Glutamatergic neuron (in vitro differentiated cells): ENCODE data around the gene NEDD4. TPM values are rescaled to one million over a fixed set of nuclear protein-coding genes. Genes with fewer than 3 reads are reported as not detected.

Experiments used
- DNase-seq: peaks from one replicate; pipeline ENCODE4 v3.0.0; 2022
- H3K27ac Mint-ChIP-seq: one replicate; pipeline ENCODE4 v1.8.0; 2020; ENCODE audit warnings: mild to moderate bottlenecking, mixed read lengths, inconsistent platforms; ENCODE audit not compliant: unreplicated experiment
- H3K27me3 Mint-ChIP-seq: one replicate; pipeline ENCODE4 v1.8.0; 2020; ENCODE audit warnings: mild to moderate bottlenecking, moderate library complexity, mixed read lengths, inconsistent platforms; ENCODE audit not compliant: unreplicated experiment
- H3K36me3 Mint-ChIP-seq: one replicate; pipeline ENCODE4 v1.8.0; 2020; ENCODE audit warnings: mild to moderate bottlenecking, mixed read lengths, inconsistent platforms; ENCODE audit not compliant: unreplicated experiment
- H3K4me1 Mint-ChIP-seq: one replicate; pipeline ENCODE4 v1.8.0; 2020; ENCODE audit warnings: mild to moderate bottlenecking, low read depth, mixed read lengths, inconsistent platforms; ENCODE audit not compliant: unreplicated experiment
- H3K4me3 Mint-ChIP-seq: one replicate; pipeline ENCODE4 v1.8.0; 2020; ENCODE audit warnings: mild to moderate bottlenecking, mixed read lengths, inconsistent platforms; ENCODE audit not compliant: unreplicated experiment
- H3K9me3 Mint-ChIP-seq: one replicate; pipeline ENCODE4 v1.8.0; 2020; ENCODE audit warnings: mild to moderate bottlenecking, moderate library complexity, mixed read lengths, inconsistent platforms; ENCODE audit not compliant: unreplicated experiment
- CTCF ChIP-seq: fragments of 200-600 bp; sonication (generic); IDR thresholded peaks from one replicate; pipeline ENCODE4 v1.5.0; 2021; ENCODE audit not compliant: partially characterized antibody, unreplicated experiment
- total RNA-seq: library from RNA; stranded (reverse); fragmentation: NEBNext Ultra II Directional; extraction: Animal tissue kit (Norgen Biotek cat#: 25700); gene quantifications from one replicate; pipeline ENCODE4 v1.2.1, GENCODE V29; 2021; ENCODE audit not compliant: unreplicated experiment

The NEDD4 gene
- total RNA-seq, 1 donor from 2014 or later: 3.7 TPM

GRCh38 chr15:55796321-55796965 lies 197.0 kb downstream of the NEDD4 start:
- H3K4me1 Mint-ChIP-seq: peaks cover 7% of the 10 kb centered on the region
- H3K27ac Mint-ChIP-seq: no peak overlapping the region
- DNase-seq: no peak
- no peak for TF ChIP-seq CTCF
- H3K9me3 Mint-ChIP-seq: peaks cover 6% of the 10 kb centered on the region
- no peak overlapping the region for H3K4me3 Mint-ChIP-seq
- no peaks in the 10 kb centered on the region for H3K27me3 Mint-ChIP-seq
- H3K36me3 Mint-ChIP-seq: peaks cover 4% of the 10 kb centered on the region

- peaks cover 4% of the 10 kb centered on the region for H3K36me3 Mint-ChIP-seq
- no peak overlapping the region for H3K27ac Mint-ChIP-seq
- peaks cover 7% of the 10 kb centered on the region for H3K4me1 Mint-ChIP-seq
- no peak overlapping the region for H3K4me3 Mint-ChIP-seq
- peaks cover 6% of the 10 kb centered on the region for H3K9me3 Mint-ChIP-seq
- no peak for TF ChIP-seq CTCF
- no peak for DNase-seq
- H3K27me3 Mint-ChIP-seq: no peaks in the 10 kb centered on the region
These were observed 198.4 kb downstream of the NEDD4 start for GRCh38 chr15:55795031-55795430.

GRCh38 chr15:55791551-55792400 lies 201.6 kb downstream of the NEDD4 start:
- Mint-ChIP-seq H3K27ac (no peak overlapping the region), H3K9me3 (peaks cover 6% of the 10 kb centered on the region), H3K27me3 (no peaks in the 10 kb centered on the region), H3K4me1 (no peaks in the 10 kb centered on the region), H3K36me3 (peaks cover 4% of the 10 kb centered on the region), H3K4me3 (no peak overlapping the region)
- DNase-seq: no peak
- no peak for TF ChIP-seq CTCF

DNA sequence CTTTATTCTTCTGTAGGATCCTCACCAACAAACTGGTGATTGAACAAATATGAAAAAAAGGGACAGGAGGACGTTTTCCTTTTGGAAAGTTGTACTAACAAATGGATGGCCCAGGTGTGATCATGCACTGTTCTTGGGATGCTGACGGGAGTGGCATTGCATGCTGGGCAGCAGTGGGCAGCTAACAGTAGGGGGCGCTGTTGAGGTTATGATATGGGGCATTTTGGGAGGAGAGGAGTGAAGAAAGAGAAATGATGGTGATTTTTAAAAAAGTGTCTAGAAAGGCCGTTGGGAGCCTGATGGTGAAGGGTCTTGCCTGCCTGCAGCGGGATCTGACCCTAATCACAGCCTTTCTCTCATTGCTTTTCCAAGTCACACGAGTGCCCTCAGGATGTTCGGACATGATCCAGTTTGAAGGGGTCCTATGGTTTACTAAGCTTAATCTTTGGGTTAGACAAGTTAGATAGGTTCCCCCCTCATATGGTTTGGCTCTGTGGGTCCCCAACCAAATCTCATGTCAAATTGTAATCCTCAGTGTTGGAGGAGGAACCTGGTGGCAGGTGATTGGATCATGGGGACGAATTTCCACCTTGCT lies 204.2 kb downstream of the NEDD4 start:
- H3K36me3 Mint-ChIP-seq: peaks cover 4% of the 10 kb centered on the region
- no peaks in the 10 kb centered on the region for H3K4me1 Mint-ChIP-seq
- no peak overlapping the region for H3K27ac Mint-ChIP-seq
- no peak overlapping the region for H3K4me3 Mint-ChIP-seq
- H3K27me3 Mint-ChIP-seq: no peaks in the 10 kb centered on the region
- peaks cover 6% of the 10 kb centered on the region for H3K9me3 Mint-ChIP-seq
- TF ChIP-seq CTCF: peak; percentile 67
- DNase-seq: peak; percentile 36
